ENCODE results near the gene TMEM131L. TPM values are rescaled to one million over a fixed set of nuclear protein-coding genes. Genes with fewer than 3 reads are reported as not detected.

Gene TMEM131L
- total RNA-seq, 3 donors from 2014 or later, result 18.7 to 22.0 (median 19.5) TPM

GRCh38 chr4:153427363-153428071 is 38.6 kb upstream of the TMEM131L start:
- Histone ChIP-seq H3K9me3 (no peaks in the 10 kb centered on the region), H3K27me3 (no peaks in the 10 kb centered on the region), H3K4me3 (no peak overlapping the region), H3K36me3 (no peaks in the 10 kb centered on the region), H3K4me1 (no peaks in the 10 kb centered on the region), H3K27ac (no peak overlapping the region)
- intact Hi-C loops (cut with DNase I; ENCODE audit: low total_unique reads), result loop anchor here (10.0 kb wide), 1 partner anchor 1813 kb away; no protein-coding TSS in a partner anchor
- no peak for TF ChIP-seq POLR2A (IDR thresholded peaks at IDR 0.05)
- no peak for TF ChIP-seq POLR2AphosphoS5 (IDR thresholded peaks at IDR 0.05)
- TF ChIP-seq, protein P1, sequence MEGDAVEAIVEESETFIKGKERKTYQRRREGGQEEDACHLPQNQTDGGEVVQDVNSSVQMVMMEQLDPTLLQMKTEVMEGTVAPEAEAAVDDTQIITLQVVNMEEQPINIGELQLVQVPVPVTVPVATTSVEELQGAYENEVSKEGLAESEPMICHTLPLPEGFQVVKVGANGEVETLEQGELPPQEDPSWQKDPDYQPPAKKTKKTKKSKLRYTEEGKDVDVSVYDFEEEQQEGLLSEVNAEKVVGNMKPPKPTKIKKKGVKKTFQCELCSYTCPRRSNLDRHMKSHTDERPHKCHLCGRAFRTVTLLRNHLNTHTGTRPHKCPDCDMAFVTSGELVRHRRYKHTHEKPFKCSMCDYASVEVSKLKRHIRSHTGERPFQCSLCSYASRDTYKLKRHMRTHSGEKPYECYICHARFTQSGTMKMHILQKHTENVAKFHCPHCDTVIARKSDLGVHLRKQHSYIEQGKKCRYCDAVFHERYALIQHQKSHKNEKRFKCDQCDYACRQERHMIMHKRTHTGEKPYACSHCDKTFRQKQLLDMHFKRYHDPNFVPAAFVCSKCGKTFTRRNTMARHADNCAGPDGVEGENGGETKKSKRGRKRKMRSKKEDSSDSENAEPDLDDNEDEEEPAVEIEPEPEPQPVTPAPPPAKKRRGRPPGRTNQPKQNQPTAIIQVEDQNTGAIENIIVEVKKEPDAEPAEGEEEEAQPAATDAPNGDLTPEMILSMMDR (IDR thresholded peaks at IDR 0.05), result no peak
- no peak for DNase-seq (ENCODE audit: low spot score in 2 of 2)

- TF ChIP-seq POLR2A (IDR thresholded peaks at IDR 0.05), result no peak
- TF ChIP-seq POLR2AphosphoS5 (IDR thresholded peaks at IDR 0.05), result no peak
- TF ChIP-seq, protein P1 (IDR thresholded peaks at IDR 0.05), result no peak
- Histone ChIP-seq H3K27ac (no peak overlapping the region), H3K9me3 (no peaks in the 10 kb centered on the region), H3K27me3 (no peaks in the 10 kb centered on the region), H3K4me3 (no peak overlapping the region), H3K36me3 (no peaks in the 10 kb centered on the region), H3K4me1 (no peaks in the 10 kb centered on the region)
- intact Hi-C loops (cut with DNase I; ENCODE audit: low total_unique reads), result loop anchor here (10.0 kb wide), 1 partner anchor 1814 kb away; no protein-coding TSS in a partner anchor
- DNase-seq (ENCODE audit: low spot score in 2 of 2), result no peak
Measured at GRCh38 chr4:153428941-153429475, 37.2 kb upstream of the TMEM131L start.

DNA sequence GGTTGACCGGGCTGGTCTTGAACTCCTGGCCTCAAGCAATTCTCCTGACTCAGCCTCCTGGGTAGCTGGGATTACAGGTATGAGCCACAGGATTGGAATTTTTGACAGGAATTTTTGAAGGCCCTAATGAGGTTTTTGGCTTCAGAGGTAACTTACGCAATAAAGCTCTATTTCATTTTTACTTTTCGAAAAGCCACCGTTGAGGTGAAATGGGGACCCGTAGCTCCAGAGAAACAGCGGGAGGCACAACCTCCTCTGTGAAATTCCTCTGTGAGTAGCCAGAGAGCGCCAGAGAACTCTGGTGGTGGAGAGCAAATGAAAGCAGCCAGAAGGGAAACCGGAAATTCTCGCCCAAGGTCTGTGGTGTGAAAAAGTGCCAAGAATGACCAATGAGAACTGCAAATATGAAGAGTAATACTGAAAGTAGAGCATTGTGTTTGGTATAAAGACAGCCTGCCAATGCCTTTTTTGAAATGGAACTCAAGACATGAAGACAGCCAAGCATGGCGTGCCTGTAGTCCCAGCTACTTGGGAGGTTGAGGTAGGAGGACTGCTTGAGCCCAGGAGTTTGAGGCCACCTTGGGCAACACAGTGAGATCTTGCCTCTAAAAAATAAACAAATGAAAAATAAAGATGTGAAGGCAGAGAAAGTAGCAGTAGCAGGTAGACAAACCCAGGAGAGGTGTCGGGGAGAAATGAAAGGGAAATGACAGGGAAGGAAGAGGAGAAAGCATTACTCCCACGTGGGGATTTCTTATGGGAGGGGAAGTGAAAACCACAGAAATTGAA is 33.0 kb upstream of the TMEM131L start:
- intact Hi-C loops (cut with DNase I; ENCODE audit: low total_unique reads), result no loop called here

DNA sequence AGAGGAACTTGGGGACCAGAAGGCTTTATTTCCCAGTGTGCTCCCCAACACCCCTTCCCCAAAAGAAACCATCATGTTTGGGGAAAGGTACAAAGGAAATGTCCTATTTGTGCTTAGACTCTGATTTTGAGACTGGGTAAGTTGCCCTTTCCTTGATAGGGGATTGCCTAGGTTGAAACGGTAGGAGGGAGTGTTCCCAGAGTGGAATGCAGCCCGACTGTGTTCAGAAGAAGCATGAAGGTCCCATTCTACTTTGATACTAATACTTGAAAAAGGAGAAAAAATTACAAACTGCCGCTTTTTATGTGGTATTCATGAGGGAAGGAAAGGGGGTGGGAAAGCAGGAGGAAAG is 32.4 kb upstream of the TMEM131L start:
- Histone ChIP-seq H3K27ac (peak overlapping the region in 1 of 2 donors; percentile 70), H3K36me3 (no peaks in the 10 kb centered on the region), H3K4me1 (no peaks in the 10 kb centered on the region), H3K4me3 (peak overlapping the region in 1 of 3 donors; percentile 3), H3K27me3 (no peaks in the 10 kb centered on the region), H3K9me3 (no peaks in the 10 kb centered on the region)
- intact Hi-C loops (cut with DNase I; ENCODE audit: low total_unique reads), result no loop called here
- TF ChIP-seq POLR2AphosphoS5 (IDR thresholded peaks at IDR 0.05), result no peak
- TF ChIP-seq, protein P1 (IDR thresholded peaks at IDR 0.05), result no peak
- DNase-seq (ENCODE audit: low spot score in 2 of 2), result no peak

More for the DNA sequence above, 33.0 kb upstream of the TMEM131L start:
- peak; percentile 60 to 86 for DNase-seq (ENCODE audit: low spot score in 2 of 2)
- H3K36me3 ChIP-seq, result no peaks in the 10 kb centered on the region
- H3K4me1 ChIP-seq, result no peaks in the 10 kb centered on the region
- H3K27me3 ChIP-seq, result no peaks in the 10 kb centered on the region
- H3K4me3 ChIP-seq, result peak overlapping the region in 2 of 3 donors; percentile 3 to 21
- H3K9me3 ChIP-seq, result no peaks in the 10 kb centered on the region
- H3K27ac ChIP-seq, result peak overlapping the region in 1 of 2 donors; percentile 70
- TF ChIP-seq POLR2A (IDR thresholded peaks at IDR 0.05) (no peak), POLR2AphosphoS5 (IDR thresholded peaks at IDR 0.05) (peak in 1 of 3 donors; percentile 61)
- TF ChIP-seq, protein P1 (IDR thresholded peaks at IDR 0.05), result peak; percentile 34 to 89 (median 62)

GRCh38 chr4:153434190-153434589 is 32.0 kb upstream of the TMEM131L start:
- Histone ChIP-seq H3K4me1 (no peaks in the 10 kb centered on the region), H3K27me3 (no peaks in the 10 kb centered on the region), H3K27ac (no peak overlapping the region), H3K4me3 (no peak overlapping the region), H3K36me3 (no peaks in the 10 kb centered on the region), H3K9me3 (no peaks in the 10 kb centered on the region)
- intact Hi-C loops (cut with DNase I; ENCODE audit: low total_unique reads), result no loop called here
- no peak for TF ChIP-seq POLR2A (IDR thresholded peaks at IDR 0.05)
- TF ChIP-seq, protein P1 (IDR thresholded peaks at IDR 0.05), result no peak
- TF ChIP-seq POLR2AphosphoS5 (IDR thresholded peaks at IDR 0.05), result no peak
- no peak for DNase-seq (ENCODE audit: low spot score in 2 of 2)
